CD8-positive, alpha-beta memory T cell (primary cell): ENCODE measurements around the gene DLG1. TPM values are rescaled to one million over a fixed set of nuclear protein-coding genes. Genes with fewer than 3 reads are reported as not detected.
A peak's percentile ranks its signal among the peaks of the same experiment; 100 is the strongest.

Experiments
- CTCF ChIA-PET: fragments of 350-600 bp; sonication (Branson Sonifier 250); formaldehyde crosslinking; loops from one replicate; lab custom pipeline; 2021; ENCODE audit warnings: antibody characterized with exemption; lab: Charles Lee
- POLR2A ChIA-PET: fragments of 350-600 bp; sonication (Branson Sonifier 250); formaldehyde crosslinking; loops from one replicate; lab custom pipeline; 2021; ENCODE audit warnings: antibody characterized with exemption; lab: Charles Lee
- DNase-seq, 5 donors: peaks; one replicate each; pipeline versions ENCODE4 v3.0.0 to v3.0.0-alpha.2; 2020 to 2022; ENCODE audit warnings: mixed read lengths in 1 of 5
- H3K27ac ChIP-seq: one replicate; pipeline ENCODE4 v1.7.0; 2013; ENCODE audit warnings: low read depth, mild to moderate bottlenecking, low read length, moderate library complexity
- H3K27me3 ChIP-seq: 2 replicates; pipeline ENCODE4 v1.7.0; 2013; ENCODE audit warnings: low read length, mild to moderate bottlenecking; ENCODE audit not compliant: insufficient read depth, poor library complexity, severe bottlenecking
- H3K36me3 ChIP-seq: 2 replicates; pipeline ENCODE4 v1.7.0; 2013; ENCODE audit warnings: mild to moderate bottlenecking, low read length, moderate library complexity; ENCODE audit not compliant: insufficient read depth
- H3K4me1 ChIP-seq: 2 replicates; pipeline ENCODE4 v1.7.0; 2013; ENCODE audit warnings: mild to moderate bottlenecking, low read length, moderate library complexity; ENCODE audit not compliant: insufficient read depth
- H3K4me3 ChIP-seq: 2 replicates; pipeline ENCODE4 v1.7.0; 2013; ENCODE audit warnings: mild to moderate bottlenecking, low read length
- H3K9me3 ChIP-seq: 2 replicates; pipeline ENCODE4 v1.7.0; 2013; ENCODE audit warnings: mild to moderate bottlenecking, low read length
- H3K27ac Mint-ChIP-seq, 8 donors: one replicate each; pipeline ENCODE4 v1.8.0; 2020 to 2021; ENCODE audit warnings: mixed read lengths in 8 of 8, mild to moderate bottlenecking in 6 of 8, inconsistent platforms in 3 of 8, moderate library complexity in 3 of 8
- H3K27me3 Mint-ChIP-seq, 2 donors: one replicate each; pipeline ENCODE4 v1.8.0; 2020 to 2021; ENCODE audit warnings: mixed read lengths in 2 of 2, mild to moderate bottlenecking in 1 of 2, moderate library complexity in 1 of 2
- H3K36me3 Mint-ChIP-seq, 3 donors: one replicate each; pipeline ENCODE4 v1.8.0; 2020 to 2021; ENCODE audit warnings: mixed read lengths in 3 of 3, inconsistent platforms in 1 of 3, mild to moderate bottlenecking in 1 of 3
- H3K4me1 Mint-ChIP-seq, 3 donors: one replicate each; pipeline ENCODE4 v1.8.0; 2020 to 2021; ENCODE audit warnings: mixed read lengths in 3 of 3, inconsistent platforms in 1 of 3, mild to moderate bottlenecking in 1 of 3
- H3K4me3 Mint-ChIP-seq, 7 donors: one replicate each; pipeline ENCODE4 v1.8.0; 2020 to 2021; ENCODE audit warnings: mixed read lengths in 7 of 7, mild to moderate bottlenecking in 6 of 7, moderate library complexity in 4 of 7, inconsistent platforms in 2 of 7
- H3K9me3 Mint-ChIP-seq, 5 donors: one replicate each; pipeline ENCODE4 v1.8.0; 2020 to 2022; ENCODE audit warnings: mixed read lengths in 5 of 5, mild to moderate bottlenecking in 3 of 5, moderate library complexity in 2 of 5, inconsistent platforms in 1 of 5
- polyA plus RNA-seq: library from polyadenylated mRNA; unstranded; fragments of 300-500 nt; fragmentation: Illumina TruSeq; gene quantifications from one replicate; pipeline ENCODE4 v1.2.3, GENCODE V29; 2021
- total RNA-seq, 2 experiments: library from RNA; stranded (reverse); gene quantifications; one replicate each; pipeline ENCODE4 v1.2.3, GENCODE V29; 2021

The DLG1 gene
- total and polyA plus RNA-seq, 3 experiments from 2014 or later = 30.5 to 51.2 (median 49.2) TPM

- H3K9me3 Mint-ChIP-seq = no peaks in the 10 kb centered on the region
- H3K4me1 Mint-ChIP-seq = peaks cover 41 to 68% (median 55%) of the 10 kb centered on the region in 3 donors
- H3K4me1 ChIP-seq = peaks cover 3% of the 10 kb centered on the region
- H3K27ac Mint-ChIP-seq = peak overlapping the region in 2 of 8 donors; percentile 6 to 38
- H3K36me3 ChIP-seq = no peaks in the 10 kb centered on the region
- H3K27me3 ChIP-seq = no peaks in the 10 kb centered on the region
- DNase-seq = no peak
- POLR2A ChIA-PET = no interaction called here
- H3K27me3 Mint-ChIP-seq = no peaks in the 10 kb centered on the region
- H3K36me3 Mint-ChIP-seq = peaks cover 0 to 6% (median 0%) of the 10 kb centered on the region in 3 donors
- no peak overlapping the region for H3K4me3 ChIP-seq
- H3K9me3 ChIP-seq = no peaks in the 10 kb centered on the region
- H3K4me3 Mint-ChIP-seq = peak overlapping the region in 1 of 7 donors; percentile 41
- H3K27ac ChIP-seq = no peak overlapping the region
- CTCF ChIA-PET = no interaction called here
These were observed 70.4 kb downstream of the DLG1 start for GRCh38 chr3:197227780-197228574.

- Mint-ChIP-seq H3K4me1 (peaks cover 45 to 70% (median 67%) of the 10 kb centered on the region in 3 donors), H3K9me3 (no peaks in the 10 kb centered on the region), H3K27ac (no peak overlapping the region), H3K27me3 (no peaks in the 10 kb centered on the region), H3K4me3 (no peak overlapping the region), H3K36me3 (peaks cover 0 to 3% (median 0%) of the 10 kb centered on the region in 3 donors)
- Histone ChIP-seq H3K36me3 (no peaks in the 10 kb centered on the region), H3K27me3 (no peaks in the 10 kb centered on the region), H3K4me1 (peaks cover 3% of the 10 kb centered on the region), H3K9me3 (no peaks in the 10 kb centered on the region), H3K4me3 (no peak overlapping the region), H3K27ac (no peak overlapping the region)
- no peak for DNase-seq
- ChIA-PET POLR2A (no interaction called here), CTCF (no interaction called here)
These were observed 72.2 kb downstream of the DLG1 start for GRCh38 chr3:197226179-197226578.

- CTCF ChIA-PET = no interaction called here
- H3K36me3 Mint-ChIP-seq = peaks cover 0 to 1% (median 0%) of the 10 kb centered on the region in 3 donors
- no peaks in the 10 kb centered on the region for H3K27me3 Mint-ChIP-seq
- no peaks in the 10 kb centered on the region for H3K9me3 Mint-ChIP-seq
- no peak overlapping the region for H3K27ac ChIP-seq
- no peaks in the 10 kb centered on the region for H3K36me3 ChIP-seq
- no peak for DNase-seq
- POLR2A ChIA-PET = no interaction called here
- H3K27me3 ChIP-seq = no peaks in the 10 kb centered on the region
- no peak overlapping the region for H3K27ac Mint-ChIP-seq
- H3K4me3 ChIP-seq = no peak overlapping the region
- H3K9me3 ChIP-seq = no peaks in the 10 kb centered on the region
- H3K4me1 ChIP-seq = peaks cover 3% of the 10 kb centered on the region
- H3K4me1 Mint-ChIP-seq = peaks cover 43 to 68% (median 62%) of the 10 kb centered on the region in 3 donors
- no peak overlapping the region for H3K4me3 Mint-ChIP-seq
These were observed 72.8 kb downstream of the DLG1 start for GRCh38 chr3:197225579-197225978.

DNA sequence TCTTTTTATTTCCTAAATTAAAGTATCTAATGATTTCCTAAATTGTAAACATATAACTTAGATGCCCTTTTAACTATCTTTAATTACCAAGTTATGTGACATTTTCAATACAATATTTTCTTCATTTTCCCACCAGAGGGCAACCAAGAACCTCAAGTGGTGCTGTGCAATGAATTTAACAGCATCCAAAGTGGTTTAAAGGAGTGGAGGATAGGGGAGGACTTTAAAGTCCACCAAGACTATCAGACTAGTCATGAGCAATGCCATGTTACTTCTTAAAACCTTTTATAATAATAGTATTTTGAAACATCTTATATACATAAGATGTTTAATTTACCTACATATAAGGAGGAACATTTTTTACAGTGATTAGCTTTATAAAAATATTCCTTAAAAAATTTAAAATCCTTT is 74.4 kb downstream of the DLG1 start:
- CTCF ChIA-PET = interaction anchor here (1.4 kb wide), 1 partner anchor 285 kb away, joined by 3 read pairs; no protein-coding TSS in a partner anchor

DNA sequence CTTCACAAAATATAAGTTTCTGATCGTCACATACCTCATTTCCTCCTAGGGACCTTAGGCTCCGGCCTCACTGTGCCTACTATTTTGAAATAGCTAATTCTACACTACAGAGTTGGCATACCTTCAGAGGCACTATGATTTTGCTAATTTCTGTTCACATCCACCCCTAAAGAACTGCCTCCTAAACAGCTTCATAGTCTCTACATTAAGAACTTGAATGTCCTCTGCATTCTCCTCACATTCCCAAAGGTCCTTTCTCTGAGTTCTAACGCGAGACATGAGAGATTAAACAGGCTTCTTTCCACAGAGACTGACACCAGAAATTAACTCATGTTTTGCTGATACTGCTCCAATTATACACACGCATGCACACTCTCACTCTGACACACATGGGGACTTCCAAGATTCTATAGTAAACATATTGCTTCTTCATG is 75.5 kb downstream of the DLG1 start:
- no peaks in the 10 kb centered on the region for H3K27me3 ChIP-seq
- no peak overlapping the region for H3K4me3 Mint-ChIP-seq

More for the DNA sequence above, 74.4 kb downstream of the DLG1 start:
- no peak overlapping the region for H3K4me3 Mint-ChIP-seq
- POLR2A ChIA-PET = no interaction called here
- no peaks in the 10 kb centered on the region for H3K9me3 Mint-ChIP-seq
- H3K4me1 ChIP-seq = peaks cover 3% of the 10 kb centered on the region
- peaks cover 37 to 66% (median 54%) of the 10 kb centered on the region in 3 donors for H3K4me1 Mint-ChIP-seq
- no peaks in the 10 kb centered on the region for H3K27me3 Mint-ChIP-seq
- no peak overlapping the region for H3K4me3 ChIP-seq
- no peaks in the 10 kb centered on the region for H3K9me3 ChIP-seq
- no peak overlapping the region for H3K27ac ChIP-seq
- H3K36me3 ChIP-seq = no peaks in the 10 kb centered on the region
- H3K27ac Mint-ChIP-seq = peak overlapping the region in 1 of 8 donors; percentile 33
- DNase-seq = peak in 2 of 5 donors; percentile 5 to 17
- no peaks in the 10 kb centered on the region for H3K36me3 Mint-ChIP-seq
- no peaks in the 10 kb centered on the region for H3K27me3 ChIP-seq

DNA sequence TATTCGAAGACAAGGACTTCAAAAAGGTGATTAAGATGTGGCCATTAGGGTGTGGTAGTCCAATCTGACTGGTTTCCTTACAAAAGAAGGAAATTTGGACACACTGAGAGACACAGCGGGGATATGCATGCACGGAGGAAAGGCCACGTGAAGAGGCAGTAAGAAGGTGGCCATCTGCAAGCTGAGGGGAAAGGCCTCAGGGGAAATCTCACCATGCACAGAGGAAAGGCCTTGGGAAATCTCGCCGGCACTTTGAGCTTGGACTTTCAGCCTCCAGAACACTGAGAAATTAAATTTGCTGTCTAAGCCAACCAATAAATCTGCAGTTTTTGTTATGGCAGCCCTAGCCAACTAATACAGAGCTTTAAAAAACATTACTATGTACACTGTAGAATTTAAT is 78.8 kb downstream of the DLG1 start:
- Histone ChIP-seq H3K4me3 (no peak overlapping the region), H3K27me3 (no peaks in the 10 kb centered on the region), H3K9me3 (no peaks in the 10 kb centered on the region), H3K27ac (no peak overlapping the region), H3K36me3 (no peaks in the 10 kb centered on the region), H3K4me1 (peaks cover 3% of the 10 kb centered on the region)
- Mint-ChIP-seq H3K4me1 (peaks cover 35 to 67% (median 52%) of the 10 kb centered on the region in 3 donors), H3K36me3 (peaks cover 0 to 1% (median 0%) of the 10 kb centered on the region in 3 donors), H3K27me3 (no peaks in the 10 kb centered on the region), H3K9me3 (no peaks in the 10 kb centered on the region), H3K27ac (no peak overlapping the region), H3K4me3 (no peak overlapping the region)
- ChIA-PET POLR2A (no interaction called here), CTCF (no interaction called here)
- DNase-seq = no peak

More for the DNA sequence above, 75.5 kb downstream of the DLG1 start:
- ChIA-PET CTCF (interaction anchor here (0.8 to 1.2 kb wide), 2 partner anchors 9 to 286 kb away, joined by 3 to 5 read pairs; no protein-coding TSS in a partner anchor), POLR2A (no interaction called here)
- Histone ChIP-seq H3K4me1 (peaks cover 3% of the 10 kb centered on the region), H3K27ac (no peak overlapping the region), H3K36me3 (no peaks in the 10 kb centered on the region), H3K4me3 (no peak overlapping the region), H3K9me3 (no peaks in the 10 kb centered on the region)
- peaks cover 0 to 1% (median 0%) of the 10 kb centered on the region in 3 donors for H3K36me3 Mint-ChIP-seq
- peaks cover 32 to 62% (median 44%) of the 10 kb centered on the region in 3 donors for H3K4me1 Mint-ChIP-seq
- DNase-seq = no peak
- H3K27me3 Mint-ChIP-seq = no peaks in the 10 kb centered on the region
- H3K9me3 Mint-ChIP-seq = no peaks in the 10 kb centered on the region
- peak overlapping the region in 1 of 8 donors; percentile 2 for H3K27ac Mint-ChIP-seq

DNA sequence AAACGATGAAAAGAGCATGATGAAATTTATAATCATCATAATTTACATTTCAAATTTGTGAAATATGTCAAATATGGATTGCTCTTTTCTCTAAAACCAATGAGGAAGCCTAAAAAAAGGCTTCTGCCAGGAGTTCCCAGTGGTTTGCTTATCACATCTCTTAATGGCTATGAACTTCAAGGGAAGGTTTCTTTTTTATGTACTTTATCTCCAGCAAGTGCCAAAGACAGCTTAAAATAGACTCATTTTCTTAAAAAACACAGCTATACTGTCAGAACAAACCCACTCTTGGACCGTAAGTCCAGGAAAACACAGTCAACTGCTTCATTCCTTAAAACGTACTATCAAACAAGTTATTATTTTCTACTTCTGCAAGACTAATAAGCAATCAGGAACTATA is 80.2 kb downstream of the DLG1 start:
- Mint-ChIP-seq H3K4me3 (no peak overlapping the region), H3K4me1 (peaks cover 42 to 74% (median 64%) of the 10 kb centered on the region in 3 donors), H3K9me3 (no peaks in the 10 kb centered on the region), H3K36me3 (peaks cover 0 to 1% (median 0%) of the 10 kb centered on the region in 3 donors), H3K27ac (no peak overlapping the region), H3K27me3 (no peaks in the 10 kb centered on the region)
- POLR2A ChIA-PET = no interaction called here
- CTCF ChIA-PET = no interaction called here
- Histone ChIP-seq H3K4me3 (no peak overlapping the region), H3K27ac (no peak overlapping the region), H3K9me3 (no peaks in the 10 kb centered on the region), H3K36me3 (no peaks in the 10 kb centered on the region), H3K4me1 (peaks cover 2% of the 10 kb centered on the region), H3K27me3 (no peaks in the 10 kb centered on the region)
- DNase-seq = no peak

DNA sequence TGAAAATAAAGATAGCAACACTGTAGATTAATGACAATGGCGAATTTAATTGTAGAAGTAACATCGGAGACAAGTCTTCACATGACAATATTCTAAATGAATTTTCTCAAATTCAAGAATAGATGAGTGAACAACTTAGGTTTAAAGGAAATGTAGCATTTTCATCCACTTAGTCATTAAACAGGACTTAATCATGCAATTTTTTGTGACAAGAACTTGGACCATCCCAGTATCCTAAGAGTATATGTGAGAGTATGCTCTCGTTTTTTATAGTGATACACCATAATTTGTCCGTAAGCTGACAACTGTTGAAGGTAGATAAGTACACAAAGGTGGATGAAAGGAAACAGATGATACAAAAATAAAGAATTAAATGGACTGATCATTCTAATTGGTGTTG is 81.5 kb downstream of the DLG1 start:
- Mint-ChIP-seq H3K36me3 (peaks cover 1 to 2% (median 2%) of the 10 kb centered on the region in 3 donors), H3K4me3 (no peak overlapping the region), H3K27ac (peak overlapping the region in 1 of 8 donors; percentile 33), H3K9me3 (no peaks in the 10 kb centered on the region), H3K4me1 (peaks cover 36 to 71% (median 59%) of the 10 kb centered on the region in 3 donors), H3K27me3 (no peaks in the 10 kb centered on the region)
- no peak overlapping the region for H3K27ac ChIP-seq
- CTCF ChIA-PET = no interaction called here
- H3K4me3 ChIP-seq = no peak overlapping the region
- no peaks in the 10 kb centered on the region for H3K36me3 ChIP-seq
- no peaks in the 10 kb centered on the region for H3K9me3 ChIP-seq
- no peaks in the 10 kb centered on the region for H3K27me3 ChIP-seq
- POLR2A ChIA-PET = no interaction called here
- no peaks in the 10 kb centered on the region for H3K4me1 ChIP-seq
- no peak for DNase-seq
